Esophagus (tissue), 2 donors: ENCODE measurements around the gene ZNF497. TPM values are rescaled to one million over a fixed set of nuclear protein-coding genes. Genes with fewer than 3 reads are reported as not detected.
"Not testable (repeated sequence)": the region's sequence is repeated elsewhere in the genome, so short reads cannot be mapped to it uniquely, and the experiment has no call there.

Experiments used
- H3K27ac ChIP-seq, 2 donors: one replicate each; pipeline ENCODE4 v1.5.1; 2013; ENCODE audit warnings: low read depth in 2 of 2, mild to moderate bottlenecking in 2 of 2, inconsistent platforms in 1 of 2, low read length in 1 of 2, moderate library complexity in 1 of 2
- H3K27me3 ChIP-seq, 2 donors: one replicate each; pipeline ENCODE4 v1.6.1; 2013; ENCODE audit warnings: low read length in 2 of 2, control low read depth in 1 of 2, mild to moderate bottlenecking in 1 of 2; ENCODE audit not compliant: insufficient read depth in 2 of 2, control insufficient read depth in 1 of 2
- H3K36me3 ChIP-seq, 2 donors: one replicate each; pipeline ENCODE4 v1.6.1; 2013; ENCODE audit warnings: low read length in 1 of 2; ENCODE audit not compliant: control insufficient read depth in 2 of 2, insufficient read depth in 2 of 2
- H3K4me1 ChIP-seq, 2 donors: one replicate each; pipeline ENCODE4 v1.6.1; 2013; ENCODE audit warnings: low read length in 1 of 2; ENCODE audit not compliant: control insufficient read depth in 2 of 2, insufficient read depth in 2 of 2
- H3K4me3 ChIP-seq, 2 donors: one replicate each; pipeline ENCODE4 v1.5.1; 2013; ENCODE audit warnings: low read length in 2 of 2, mild to moderate bottlenecking in 2 of 2, low read depth in 1 of 2, moderate library complexity in 1 of 2
- H3K9me3 ChIP-seq, 2 donors: one replicate each; pipeline ENCODE4 v1.6.1; 2013; ENCODE audit warnings: mild to moderate bottlenecking in 2 of 2, low read depth in 1 of 2, low read length in 1 of 2, moderate library complexity in 1 of 2; ENCODE audit not compliant: control insufficient read depth in 2 of 2, insufficient read depth in 1 of 2
- WGBS, 2 donors: extraction: QIAGEN DNeasy Blood & Tissue Kit; methylation state at CpG; one replicate each; pipeline ENCODE4 v1.1.7; 2013; 5-methylcytosine and 5-hydroxymethylcytosine counted together
- polyA plus RNA-seq, 2 donors: library from polyadenylated mRNA; stranded (reverse); fragments of 200-250 nt; gene quantifications; one replicate each; pipeline ENCODE4 v1.2.3, GENCODE V29; 2013
- donor health status: healthy with polysubstance abuse.
- donor health status: Bipolar disorder and iron deficiency.

The ZNF497 gene
- polyA plus RNA-seq, 2 donors: 0.96 to 2.2 TPM

DNA sequence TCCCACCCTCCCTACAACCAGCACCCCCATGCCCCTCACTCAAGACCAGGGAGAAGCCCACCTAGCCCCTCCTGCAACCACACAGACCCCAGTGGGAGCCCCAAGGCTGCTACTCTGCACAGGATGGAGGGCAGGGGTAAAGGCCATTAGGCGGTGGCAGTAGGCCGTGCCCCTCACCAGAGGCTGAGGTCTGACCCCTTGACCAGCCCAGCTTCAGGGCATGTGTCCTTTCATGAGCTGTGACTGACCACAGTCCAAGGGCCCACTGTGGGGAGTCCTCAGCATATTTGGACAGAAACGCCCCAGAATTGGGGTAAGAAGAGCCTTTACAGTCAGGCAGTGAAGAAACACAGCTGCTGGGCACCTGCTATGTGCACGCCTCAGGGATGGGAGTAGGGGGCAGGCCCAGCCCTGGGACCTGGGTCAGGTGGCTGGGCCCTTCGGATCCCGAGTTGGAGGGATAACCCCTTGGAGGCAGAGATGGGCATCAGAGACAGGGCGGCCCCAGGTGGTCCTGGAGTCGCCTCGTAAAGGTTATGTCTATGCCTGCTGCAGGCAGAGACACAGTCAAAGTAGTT is 22.9 kb upstream of the ZNF497 start:
- Histone ChIP-seq H3K36me3 (peaks cover 0 to 4% of the 10 kb centered on the region in 2 donors), H3K4me3 (peak overlapping the region in 1 of 2 donors; percentile 80), H3K27me3 (no peaks in the 10 kb centered on the region), H3K27ac (peak overlapping the region; percentile 98 to 99), H3K4me1 (peaks cover 9 to 21% of the 10 kb centered on the region in 2 donors), H3K9me3 (no peaks in the 10 kb centered on the region)
- 70% methylated on average over 9 of the region's 9 CpGs for WGBS, 2 donors

- WGBS, 2 donors: 90% methylated on average over 6 of the region's 6 CpGs
- Histone ChIP-seq H3K27me3 (no peaks in the 10 kb centered on the region), H3K36me3 (peaks cover 0 to 3% of the 10 kb centered on the region in 2 donors), H3K27ac (no peak overlapping the region), H3K9me3 (no peaks in the 10 kb centered on the region), H3K4me3 (no peak overlapping the region), H3K4me1 (peaks cover 8 to 31% of the 10 kb centered on the region in 2 donors)
Measured at GRCh38 chr19:58382997-58383603, 20.5 kb upstream of the ZNF497 start.

DNA sequence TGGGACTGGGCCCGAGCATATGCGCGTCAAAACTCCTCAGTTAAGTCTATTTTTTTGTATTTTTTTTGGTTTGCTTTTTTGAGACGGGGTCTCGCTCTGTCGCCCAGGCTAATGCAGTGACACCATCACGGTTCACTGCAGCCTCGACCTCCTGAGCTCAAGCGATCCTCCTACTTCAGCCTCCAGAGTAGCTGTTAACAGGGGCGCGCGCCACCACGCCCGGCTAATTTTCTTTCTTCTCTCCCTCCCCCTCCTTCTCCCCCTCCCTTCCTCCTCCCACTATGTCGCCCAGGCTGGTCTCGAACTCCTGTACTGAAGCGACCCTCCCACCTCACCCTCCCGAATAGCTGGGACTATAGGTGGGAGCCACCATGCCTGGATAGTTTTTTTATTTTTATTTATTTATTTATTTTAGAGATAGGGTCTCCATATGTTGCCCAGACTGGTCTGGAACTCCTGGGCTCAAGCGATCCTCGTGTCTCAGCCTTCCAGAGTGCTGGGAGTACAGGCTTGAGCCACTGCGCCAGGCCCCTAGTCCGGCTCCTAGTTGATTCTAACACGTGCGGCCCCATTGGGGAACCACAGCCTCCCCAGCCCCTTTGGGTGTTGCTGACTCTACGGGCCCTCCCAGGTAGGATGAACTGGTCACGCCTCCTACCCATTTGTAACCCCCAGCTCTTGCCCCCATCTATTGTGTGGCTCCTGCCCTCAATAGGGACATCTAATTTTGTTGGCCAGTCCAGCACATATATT is 19.1 kb upstream of the ZNF497 start:
- H3K4me1 ChIP-seq: peaks cover 6 to 26% of the 10 kb centered on the region in 2 donors
- H3K4me3 ChIP-seq: peak overlapping the region; percentile 77 to 88
- 27 to 28% methylated on average over 26 of the region's 26 CpGs for WGBS, 2 donors
- peaks cover 0 to 2% of the 10 kb centered on the region in 2 donors for H3K36me3 ChIP-seq
- no peaks in the 10 kb centered on the region for H3K9me3 ChIP-seq
- H3K27ac ChIP-seq: peak overlapping the region; percentile 68 to 88
- no peaks in the 10 kb centered on the region for H3K27me3 ChIP-seq

DNA sequence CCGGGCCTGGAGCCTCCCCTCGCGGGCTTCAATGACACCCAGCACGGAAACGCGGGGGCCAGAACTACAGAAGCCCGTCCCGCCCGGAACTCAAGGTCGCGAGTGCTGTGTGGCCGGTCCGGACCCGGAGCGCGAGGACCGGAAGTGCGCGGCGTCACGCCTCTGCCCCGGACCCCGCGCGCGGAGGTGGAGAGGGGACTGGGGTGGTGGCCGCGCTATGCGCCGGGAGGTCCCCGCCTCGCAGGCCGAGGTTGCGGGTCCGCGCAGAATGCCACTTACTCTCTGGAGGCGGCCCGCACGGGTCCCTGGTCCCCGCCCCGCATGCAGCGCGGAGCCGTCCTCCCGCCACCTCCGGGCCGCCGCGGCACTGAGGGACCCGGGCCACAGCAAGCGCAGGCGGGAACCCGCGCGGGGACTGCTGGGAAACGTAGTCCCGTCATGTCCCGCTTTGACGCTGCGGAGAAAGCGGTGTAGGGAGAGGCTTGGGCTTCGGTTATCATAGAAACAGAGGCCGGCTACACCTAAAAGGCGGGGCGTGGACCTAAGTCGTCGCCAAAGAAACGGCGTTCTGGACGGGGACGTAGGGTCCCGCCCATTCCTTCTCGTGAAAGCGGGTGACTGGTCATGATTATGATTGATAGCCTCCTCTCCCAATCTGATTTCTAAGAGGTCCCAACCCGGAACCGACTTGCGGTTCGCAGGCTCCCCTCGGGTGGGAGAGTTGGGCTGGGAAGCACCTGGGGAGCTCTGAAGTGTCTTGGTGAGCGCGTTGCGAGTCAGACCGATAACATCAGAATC is 18.3 kb upstream of the ZNF497 start, which contains the start of gene ZNF837:
Gene ZNF837, minus strand, starts transcription at position 369 of the 798 bp plus-strand sequence. CDS start 11,698 bp downstream, outside the sequence.
- peaks cover 6 to 22% of the 10 kb centered on the region in 2 donors for H3K4me1 ChIP-seq
- 0% methylated on average over 83 of the region's 83 CpGs for WGBS, 2 donors

GRCh38 chr19:58380037-58380661 is 17.6 kb upstream of the ZNF497 start:
- H3K36me3 ChIP-seq: peaks cover 0 to 2% of the 10 kb centered on the region in 2 donors
- H3K4me3 ChIP-seq: peak overlapping the region; percentile 77 to 88
- peaks cover 2 to 18% of the 10 kb centered on the region in 2 donors for H3K4me1 ChIP-seq
- WGBS, 2 donors: 5 to 6% methylated on average over 24 of the region's 24 CpGs
- no peaks in the 10 kb centered on the region for H3K27me3 ChIP-seq
- no peaks in the 10 kb centered on the region for H3K9me3 ChIP-seq
- peak overlapping the region; percentile 96 to 97 for H3K27ac ChIP-seq

More for the DNA sequence above, 18.3 kb upstream of the ZNF497 start, which contains the start of gene ZNF837:
- H3K36me3 ChIP-seq: peaks cover 0 to 2% of the 10 kb centered on the region in 2 donors
- H3K9me3 ChIP-seq: no peaks in the 10 kb centered on the region
- H3K27ac ChIP-seq: peak within 1 kb of the TSS; percentile 96 to 97
- H3K4me3 ChIP-seq: peak within 1 kb of the TSS; percentile 77 to 88
- H3K27me3 ChIP-seq: no peaks in the 10 kb centered on the region

DNA sequence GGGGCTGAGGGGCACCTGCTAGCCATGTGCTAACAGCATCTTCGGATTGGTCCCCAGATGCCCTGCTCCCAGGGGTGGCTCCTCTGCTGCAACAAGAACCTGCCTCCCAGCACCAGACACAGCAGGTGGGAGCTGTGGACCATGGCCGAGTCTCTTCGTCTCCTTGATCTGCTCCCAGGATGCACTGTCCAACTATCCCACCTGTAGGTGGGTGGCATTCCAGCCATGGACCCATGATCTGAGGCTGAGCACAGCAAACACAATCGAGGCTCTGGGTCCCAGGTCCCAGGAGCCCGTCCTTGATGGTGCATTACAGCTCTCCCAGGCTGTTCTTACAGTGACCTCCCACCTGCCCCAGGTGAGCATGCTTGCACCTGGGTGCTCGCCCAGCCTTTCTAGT is 16.7 kb upstream of the ZNF497 start:
- 91 to 95% methylated on average over 6 of the region's 6 CpGs for WGBS, 2 donors
- no peak overlapping the region for H3K4me3 ChIP-seq
- H3K9me3 ChIP-seq: no peaks in the 10 kb centered on the region
- H3K36me3 ChIP-seq: peaks cover 0 to 2% of the 10 kb centered on the region in 2 donors
- peaks cover 2 to 18% of the 10 kb centered on the region in 2 donors for H3K4me1 ChIP-seq
- H3K27me3 ChIP-seq: no peaks in the 10 kb centered on the region
- H3K27ac ChIP-seq: no peak overlapping the region

- peaks cover 0 to 14% of the 10 kb centered on the region in 2 donors for H3K4me1 ChIP-seq
- not testable (repeated sequence) for H3K4me3 ChIP-seq, H3K27ac ChIP-seq, H3K36me3 ChIP-seq, H3K9me3 ChIP-seq, H3K27me3 ChIP-seq
- WGBS, 2 donors: 79 to 83% methylated on average over 5 to 7 of the region's 7 CpGs
Measured at GRCh38 chr19:58376724-58377123, 14.2 kb upstream of the ZNF497 start.

DNA sequence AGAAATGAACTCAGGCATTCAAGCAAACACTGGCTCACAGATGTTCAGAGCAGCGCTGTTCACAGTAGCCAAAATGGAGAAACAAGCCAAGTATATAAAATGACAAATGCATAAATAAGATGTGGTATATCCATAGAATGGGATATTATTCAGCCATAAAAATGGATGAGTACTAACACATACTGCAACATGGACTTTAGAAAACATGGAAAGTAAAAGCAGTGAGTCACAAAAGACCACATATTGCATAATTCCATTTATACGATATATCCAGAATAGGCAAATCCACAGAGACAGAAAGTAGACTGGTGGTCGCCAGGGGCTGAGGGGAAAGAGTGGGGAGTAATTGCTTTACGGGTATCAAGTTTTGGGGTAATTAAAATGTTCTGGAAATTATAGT is 11.6 kb upstream of the ZNF497 start:
- 85 to 86% methylated on average over 4 of the region's 4 CpGs for WGBS, 2 donors
- Histone ChIP-seq H3K27me3 (no peaks in the 10 kb centered on the region), H3K36me3 (no peaks in the 10 kb centered on the region), H3K4me1 (peaks cover 0 to 2% of the 10 kb centered on the region in 2 donors), H3K27ac (no peak overlapping the region), H3K9me3 (no peaks in the 10 kb centered on the region), H3K4me3 (no peak overlapping the region)
